C1 segment of cervical spinal cord (tissue), 14 donors: ENCODE results near the gene FFAR4.
A peak's percentile ranks its signal among the peaks of the same experiment; 100 is the strongest.

ENCODE experiments used
- DNase-seq, 14 donors: peaks; one replicate each; lab custom pipeline; 2025; lab: John Stamatoyannopoulos, UW

Gene FFAR4

GRCh38 chr10:93570383-93570782 is 3.9 kb downstream of the FFAR4 start:
- no peak for DNase-seq

- DNase-seq: no peak
Observed at GRCh38 chr10:93572606-93573005, 6.1 kb downstream of the FFAR4 start.

GRCh38 chr10:93573051-93573909 is 6.8 kb downstream of the FFAR4 start:
- DNase-seq: peak in 6 of 14 donors; percentile 22 to 49 (median 28)

GRCh38 chr10:93573924-93574323 is 7.5 kb downstream of the FFAR4 start:
- DNase-seq: no peak

GRCh38 chr10:93576888-93577287 is 10.4 kb downstream of the FFAR4 start:
- no peak for DNase-seq

GRCh38 chr10:93577565-93577964 is 11.1 kb downstream of the FFAR4 start:
- no peak for DNase-seq

GRCh38 chr10:93579089-93579488 is 12.6 kb downstream of the FFAR4 start:
- DNase-seq: no peak

GRCh38 chr10:93579985-93580711 is 13.7 kb downstream of the FFAR4 start:
- DNase-seq: no peak

- DNase-seq: no peak
Observed at GRCh38 chr10:93580828-93581227, 14.4 kb downstream of the FFAR4 start.

GRCh38 chr10:93584445-93584844 is 18.0 kb downstream of the FFAR4 start:
- DNase-seq: no peak

GRCh38 chr10:93589648-93590562 is 23.4 kb downstream of the FFAR4 start:
- DNase-seq: no peak

- DNase-seq: no peak
Observed at GRCh38 chr10:93590638-93591037, 24.2 kb downstream of the FFAR4 start.

GRCh38 chr10:93591065-93591808 is 24.8 kb downstream of the FFAR4 start:
- no peak for DNase-seq

- no peak for DNase-seq
Observed at GRCh38 chr10:93593254-93593653, 26.8 kb downstream of the FFAR4 start.

GRCh38 chr10:93593749-93594148 is 27.3 kb downstream of the FFAR4 start:
- DNase-seq: no peak

- DNase-seq: no peak
Observed at GRCh38 chr10:93594518-93594917, 28.1 kb downstream of the FFAR4 start.

GRCh38 chr10:93595378-93596161 is 29.1 kb downstream of the FFAR4 start:
- DNase-seq: no peak

- DNase-seq: no peak
Observed at GRCh38 chr10:93596539-93596938, 30.1 kb downstream of the FFAR4 start.

GRCh38 chr10:93597075-93597599 is 30.7 kb downstream of the FFAR4 start:
- DNase-seq: no peak

- no peak for DNase-seq
Observed at GRCh38 chr10:93598157-93598556, 31.7 kb downstream of the FFAR4 start.
